CD4-positive, alpha-beta T cell treated with Interleukin-10 for 1 hour (primary cell): ENCODE results near the gene PSD2.

Experiments
- DNase-seq: peaks from one replicate; pipeline ENCODE4 v3.0.0-alpha.2; 2020

PSD2 gene

DNA sequence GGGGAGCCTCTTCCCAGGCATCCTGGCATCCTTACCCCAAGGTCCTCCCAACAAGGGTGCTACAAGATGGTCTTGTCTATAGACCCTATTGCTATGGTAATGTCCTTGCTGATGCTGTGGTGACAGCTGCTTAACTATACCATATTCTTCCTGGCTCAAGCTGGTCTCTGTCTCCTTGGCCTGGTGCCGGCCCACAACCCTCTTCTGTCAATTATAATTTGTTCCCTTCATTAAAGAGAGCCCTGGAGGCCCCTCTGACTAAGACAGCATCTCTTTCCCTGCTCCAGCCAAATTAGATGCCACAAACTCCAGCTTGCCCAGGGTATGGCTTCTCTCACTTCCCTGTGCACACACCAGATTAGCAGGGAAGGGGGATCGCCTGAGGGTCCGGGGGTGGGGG is 86.7 kb downstream of the PSD2 start:
- no peak for DNase-seq

DNA sequence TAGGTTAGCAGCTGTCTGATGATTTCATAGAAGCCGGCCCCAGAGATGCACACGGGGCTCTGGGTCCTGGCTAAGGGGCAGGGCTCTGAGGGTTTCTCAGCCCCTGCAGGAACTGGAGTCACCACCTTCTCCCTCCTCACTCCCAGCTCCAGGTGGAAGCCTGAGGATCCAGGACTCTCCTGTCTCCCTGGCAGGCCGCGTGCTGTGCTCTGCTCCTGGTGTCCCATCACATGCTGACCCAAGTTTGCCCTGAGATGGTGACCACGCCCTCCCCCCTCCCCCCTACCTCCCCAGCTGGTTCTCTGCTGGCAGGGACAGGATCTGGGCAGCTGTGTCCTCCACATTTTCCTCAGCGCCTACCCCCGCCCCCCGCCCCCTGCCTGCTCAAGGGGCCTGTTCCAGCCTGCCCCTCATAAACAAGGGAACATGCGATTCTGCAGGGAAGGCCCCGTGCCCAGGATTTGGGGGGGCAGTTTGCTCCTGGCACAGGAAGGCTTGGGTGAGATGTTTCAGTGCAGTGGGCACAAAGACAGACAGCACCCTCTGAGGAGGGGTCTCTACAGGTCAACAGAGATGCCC is 87.4 kb downstream of the PSD2 start:
- DNase-seq, result no peak

DNA sequence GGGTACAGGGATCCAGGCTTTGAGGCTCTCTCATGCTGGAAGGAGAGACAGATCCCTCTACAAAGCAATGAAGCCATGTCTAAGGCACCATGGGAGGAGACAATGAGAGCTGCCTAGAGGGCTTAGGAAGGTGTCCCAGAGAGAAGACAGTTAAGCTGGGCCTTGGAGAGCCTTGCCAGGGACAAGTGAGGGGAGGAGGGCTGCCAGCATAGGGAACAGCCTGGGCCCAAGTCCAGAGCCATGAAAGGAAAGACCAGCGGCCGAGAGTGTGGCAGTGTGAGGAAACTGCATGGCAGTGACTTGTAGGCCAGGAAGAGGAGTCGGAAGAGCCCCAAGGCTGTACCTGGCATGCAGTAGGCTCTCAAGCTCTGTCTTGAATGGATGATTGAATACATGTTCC is 88.5 kb downstream of the PSD2 start:
- DNase-seq, result no peak

DNA sequence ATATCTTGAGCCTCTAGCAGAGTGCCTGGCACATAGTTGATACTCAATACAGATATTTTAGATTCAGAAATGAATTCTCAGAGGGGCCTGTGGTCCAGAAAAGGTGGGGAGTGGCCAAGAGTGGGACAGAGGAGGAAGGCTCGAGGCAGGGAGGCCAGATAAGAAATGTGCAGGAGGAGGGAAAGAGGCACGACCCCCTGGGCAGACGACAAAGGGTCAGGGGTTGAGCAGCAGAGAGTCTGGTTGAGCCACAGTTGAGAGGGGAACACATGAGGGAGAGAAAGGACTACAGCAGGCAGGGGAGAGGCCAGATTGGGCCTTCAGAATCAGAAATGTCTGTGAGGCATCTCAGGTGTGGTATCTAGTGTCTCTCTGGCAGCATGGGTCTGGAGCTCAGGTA is 89.1 kb downstream of the PSD2 start:
- no peak for DNase-seq

DNA sequence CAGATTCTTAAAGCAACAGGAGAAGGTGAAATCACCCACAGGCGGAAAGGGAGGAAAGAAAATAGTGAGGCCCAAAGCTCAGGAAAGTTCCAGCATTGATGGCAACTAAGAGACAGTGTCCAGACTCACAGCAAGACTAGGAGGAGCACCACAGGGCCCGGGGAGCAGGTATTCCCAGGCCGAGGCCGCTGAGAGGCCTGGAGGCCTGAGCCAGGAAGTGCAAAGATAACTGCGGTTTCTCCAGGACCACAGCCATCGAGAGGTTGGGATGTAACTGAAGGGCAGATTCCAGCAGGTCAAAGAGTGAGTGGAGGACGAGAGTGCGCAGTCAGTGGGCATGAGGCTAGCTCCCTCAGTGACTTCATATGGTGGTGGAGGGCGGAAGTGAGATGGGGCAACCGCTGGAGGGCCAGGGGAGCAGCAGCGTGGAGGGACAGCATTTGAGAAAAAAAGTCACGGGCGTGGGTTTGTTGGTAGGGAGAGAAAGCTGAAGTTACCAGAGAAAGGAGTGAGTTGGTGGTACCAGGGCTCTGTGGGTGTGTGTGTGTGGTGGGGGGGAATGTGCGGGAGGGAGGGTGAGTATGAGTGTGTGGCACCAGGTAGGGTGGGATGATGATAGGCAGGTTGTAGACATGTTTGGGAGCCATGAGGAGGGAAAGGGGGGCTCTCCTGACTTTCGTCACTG is 89.7 kb downstream of the PSD2 start:
- no peak for DNase-seq

DNA sequence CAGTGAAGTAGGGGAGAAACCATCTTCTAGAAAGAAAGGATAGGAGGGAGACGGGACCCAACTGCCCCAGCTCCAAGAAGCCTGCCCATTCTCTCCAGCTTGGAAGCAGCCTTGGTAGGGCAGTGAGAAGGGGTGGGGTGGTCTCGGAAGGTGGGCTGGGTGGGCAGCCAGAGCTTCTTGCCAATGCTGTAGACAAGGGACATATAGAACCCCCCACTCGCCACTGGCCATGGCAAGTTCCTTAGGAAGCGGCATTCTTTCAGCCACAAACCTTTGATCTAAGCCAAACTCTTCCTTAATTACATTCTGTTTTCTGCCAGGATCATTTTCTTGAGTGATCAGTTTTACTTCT is 90.2 kb downstream of the PSD2 start:
- DNase-seq, result no peak

DNA sequence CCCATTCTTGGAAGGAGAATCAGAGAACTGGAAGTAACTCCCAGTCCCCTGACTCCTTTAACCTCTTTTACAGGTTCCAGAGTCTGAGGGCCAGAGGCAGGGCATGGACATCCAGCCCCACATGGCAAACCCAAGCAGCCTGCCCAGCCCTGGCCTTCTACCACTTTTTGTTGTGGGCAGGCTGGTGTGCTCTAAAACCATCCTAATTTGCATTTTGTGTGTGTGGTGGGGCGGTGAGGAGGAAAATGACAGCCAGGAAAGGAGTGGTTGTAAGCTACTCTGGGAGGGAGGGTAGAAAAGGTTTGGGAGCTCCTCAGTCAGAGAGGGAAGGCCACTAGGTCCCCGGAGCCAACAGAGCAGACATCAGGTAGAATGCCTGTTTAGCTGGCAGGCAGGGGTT is 90.6 kb downstream of the PSD2 start:
- DNase-seq, result no peak

GRCh38 chr5:139888370-139888769 is 92.8 kb downstream of the PSD2 start:
- no peak for DNase-seq

- DNase-seq, result no peak
These were observed 93.8 kb downstream of the PSD2 start for GRCh38 chr5:139889410-139889809.

DNA sequence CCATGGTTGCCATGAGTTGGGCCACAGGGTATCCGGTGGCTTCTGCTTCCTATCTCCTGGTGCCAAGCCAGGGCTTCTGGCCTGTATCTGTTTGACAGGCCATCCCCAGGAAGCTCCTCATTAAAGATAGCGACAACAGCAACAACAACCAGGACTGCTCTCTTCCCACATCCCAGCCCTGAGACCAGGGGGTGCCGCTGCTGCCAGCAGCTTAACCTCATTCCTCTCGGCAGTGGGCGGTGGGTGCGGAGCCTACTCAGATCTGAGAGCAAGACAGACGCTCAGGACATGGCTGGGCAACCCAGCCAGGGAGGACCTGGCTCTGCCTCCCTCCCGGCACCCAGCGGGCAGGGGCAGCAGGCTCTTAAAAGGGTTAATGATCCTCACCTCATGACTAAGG is 98.3 kb downstream of the PSD2 start:
- no peak for DNase-seq
